HepG2 (cell line): Measurements from ENCODE around the gene CFAP221. TPM values are rescaled to one million over a fixed set of nuclear protein-coding genes. Genes with fewer than 3 reads are reported as not detected.

Source experiments
- AGO2 ChIP-seq: fragments of 200-400 bp; formaldehyde crosslinking; optimal IDR thresholded peaks from 2 replicates; pipeline ENCODE3; 2017; ENCODE audit warnings: mild to moderate bottlenecking, low read depth, low read length, moderate library complexity
- ARNTL ChIP-seq: sonication (generic); formaldehyde crosslinking; IDR thresholded peaks from 2 replicates; pipeline ENCODE4 v1.4.0; 2020; ENCODE audit warnings: mild to moderate bottlenecking, missing genetic modification reagents
- FOXA1 ChIP-seq, 2 experiments: fragments of 450-650 bp in 1 of 2; sonication (generic) in 1 of 2; formaldehyde crosslinking in 1 of 2; IDR thresholded peaks; 2 replicates each; pipeline versions ENCODE4 v1.4.0 to v1.6.1; 2016 to 2020; ENCODE audit warnings: missing genetic modification reagents in 1 of 2
- FOXJ3 ChIP-seq: sonication (generic); formaldehyde crosslinking; IDR thresholded peaks from 2 replicates; pipeline ENCODE4 v1.4.0; 2020; ENCODE audit warnings: missing genetic modification reagents, mild to moderate bottlenecking, borderline replicate concordance
- GATAD1 ChIP-seq: IDR thresholded peaks from 2 replicates; pipeline ENCODE4 v1.6.1; 2016; ENCODE audit warnings: missing genetic modification reagents, missing compliant biosample characterization
- GATAD2A ChIP-seq: IDR thresholded peaks from 2 replicates; pipeline ENCODE4 v1.6.1; 2016
- GLMP ChIP-seq: sonication (generic); formaldehyde crosslinking; IDR thresholded peaks from 2 replicates; pipeline ENCODE4 v1.9.0; 2021; ENCODE audit warnings: missing genetic modification reagents, mild to moderate bottlenecking, borderline replicate concordance
- HNRNPUL1 ChIP-seq: fragments of 200-400 bp; formaldehyde crosslinking; IDR thresholded peaks from 2 replicates; pipeline ENCODE4 v1.6.1; 2017; ENCODE audit warnings: low read depth, mild to moderate bottlenecking, low read length, moderate library complexity
- IRF2 ChIP-seq: IDR thresholded peaks from 2 replicates; pipeline ENCODE4 v1.6.1; 2018; ENCODE audit warnings: missing genetic modification reagents, missing compliant biosample characterization
- ISL2 ChIP-seq: sonication (generic); formaldehyde crosslinking; IDR thresholded peaks from 2 replicates; pipeline ENCODE4 v1.5.0; 2020; ENCODE audit warnings: missing genetic modification reagents
- JUNB ChIP-seq: sonication (generic); formaldehyde crosslinking; IDR thresholded peaks from 2 replicates; pipeline ENCODE4 v1.8.0; 2022; ENCODE audit warnings: missing genetic modification reagents, mild to moderate bottlenecking, borderline replicate concordance
- MAFK ChIP-seq, 2 experiments: IDR thresholded peaks in 1 of 2; conservative IDR thresholded peaks in 1 of 2; 2 replicates each; pipeline ENCODE4 v1.6.1; 2011; ENCODE audit warnings: improper control_type of control experiment in 2 of 2, low read length in 2 of 2
- MLLT10 ChIP-seq: sonication (generic); formaldehyde crosslinking; IDR thresholded peaks from 2 replicates; pipeline ENCODE4 v1.4.0; 2020; ENCODE audit warnings: missing genetic modification reagents
- PAF1 ChIP-seq: IDR thresholded peaks from 2 replicates; pipeline ENCODE4 v1.6.1; 2016; ENCODE audit warnings: missing genetic modification reagents, missing compliant biosample characterization
- RFXAP ChIP-seq: sonication (generic); formaldehyde crosslinking; IDR thresholded peaks from 2 replicates; pipeline ENCODE4 v1.4.0; 2020; ENCODE audit warnings: missing genetic modification reagents, borderline replicate concordance
- STAG1 ChIP-seq: sonication (generic); formaldehyde crosslinking; IDR thresholded peaks from 2 replicates; pipeline ENCODE4 v1.4.0; 2020; ENCODE audit warnings: missing genetic modification reagents
- STAT5B ChIP-seq: sonication (generic); formaldehyde crosslinking; IDR thresholded peaks from 2 replicates; pipeline ENCODE4 v1.4.0; 2020; ENCODE audit warnings: missing genetic modification reagents
- TBX3 ChIP-seq: fragments of 450-650 bp; IDR thresholded peaks from 2 replicates; pipeline ENCODE4 v1.6.1; 2017; ENCODE audit warnings: antibody characterized with exemption, mild to moderate bottlenecking, inconsistent platforms, borderline replicate concordance
- TGIF2 ChIP-seq: IDR thresholded peaks from 2 replicates; pipeline ENCODE4 v1.6.1; 2016; ENCODE audit warnings: control low read depth, missing compliant biosample characterization
- ZNF263 ChIP-seq: sonication (generic); formaldehyde crosslinking; IDR thresholded peaks from 2 replicates; pipeline ENCODE4 v1.4.0; 2020; ENCODE audit warnings: missing genetic modification reagents
- ZNF317 ChIP-seq: sonication (generic); formaldehyde crosslinking; IDR thresholded peaks from 2 replicates; pipeline ENCODE4 v1.5.0; 2020; ENCODE audit warnings: mild to moderate bottlenecking, missing genetic modification reagents
- ZNF382 ChIP-seq: sonication (generic); formaldehyde crosslinking; IDR thresholded peaks from 2 replicates; pipeline ENCODE4 v1.5.0; 2020; ENCODE audit warnings: missing genetic modification reagents, mild to moderate bottlenecking, borderline replicate concordance
- ZNF616 ChIP-seq: sonication (generic); formaldehyde crosslinking; IDR thresholded peaks from 2 replicates; pipeline ENCODE4 v1.5.0; 2020; ENCODE audit warnings: low read depth, mild to moderate bottlenecking, missing genetic modification reagents
- ZNF629 ChIP-seq: sonication (generic); formaldehyde crosslinking; conservative IDR thresholded peaks from 2 replicates; pipeline ENCODE4 v1.5.0; 2020; ENCODE audit warnings: missing genetic modification reagents
- polyA plus RNA-seq, 8 experiments: library from polyadenylated mRNA; depleted of rRNA in 3 of 8; stranded (reverse) in 7 of 8; unstranded in 1 of 8; fragments of >200 nt; fragmentation: Illumina TruSeq in 4 of 8; extraction: Trizol in 4 of 8; gene quantifications; 2 replicates each; pipeline versions ENCODE4 v1.2.1 to v1.2.3, GENCODE V29; 2011 to 2016; ENCODE audit warnings: low read depth in 4 of 8, missing spikeins in 1 of 8, mixed read lengths in 1 of 8; ENCODE audit not compliant: insufficient read depth in 1 of 8
- total RNA-seq, 5 experiments: library from RNA; depleted of rRNA; stranded (reverse); fragments of >200 nt; fragmentation: Illumina TruSeq; extraction: Trizol; gene quantifications; 2 replicates each; pipeline ENCODE4 v1.2.3, GENCODE V29; 2016; ENCODE audit warnings: low read depth in 1 of 5
- TF ChIP-seq, protein P1 (sequence below): sonication (generic); formaldehyde crosslinking; IDR thresholded peaks from 2 replicates; pipeline ENCODE4 v1.4.0; 2020; ENCODE audit warnings: missing genetic modification reagents, borderline replicate concordance
- TF ChIP-seq, protein P2 (sequence below): sonication (generic); formaldehyde crosslinking; IDR thresholded peaks from 2 replicates; pipeline ENCODE4 v1.5.0; 2020; ENCODE audit warnings: missing genetic modification reagents

Gene CFAP221
- total and polyA plus RNA-seq, 2 of the 13 experiments (the other 11 are each of a cell fraction or from before 2014, with no cell fraction given), result not detected

DNA sequence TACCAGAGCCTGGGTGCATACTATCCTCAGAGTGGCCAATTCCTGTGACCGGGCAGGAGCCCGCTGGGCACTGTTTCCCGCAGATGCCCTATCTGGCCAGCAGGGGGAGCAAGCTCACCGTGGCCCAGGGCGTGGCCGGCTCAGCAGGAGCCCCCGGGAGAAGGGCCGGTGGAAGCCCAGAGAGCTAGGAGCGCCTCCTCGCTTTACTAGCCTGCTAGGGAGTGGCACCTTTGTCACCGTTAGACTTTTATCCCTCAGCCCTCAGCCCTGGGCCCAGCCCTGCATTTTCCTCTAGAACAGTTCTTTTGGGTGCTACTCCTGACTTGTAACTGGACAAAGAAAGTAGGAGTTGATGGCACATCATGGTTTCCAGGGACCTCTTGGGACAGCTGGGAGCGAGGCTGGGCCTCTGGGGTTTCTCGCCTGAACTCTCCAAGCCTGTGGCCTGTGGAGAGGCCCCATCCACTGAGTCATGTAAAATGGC is 158.7 kb downstream of the CFAP221 start (continued):
- TF ChIP-seq JUNB (no peak), GATAD2A (0 out of 2 replicates have a peak, but pooled peaks have one; percentile 52), ZNF616 (no peak), GATAD1 (CRISPR knock-in tag) (0 out of 2 replicates have a peak, but pooled peaks have one; percentile 27), MAFK (conservative IDR thresholded peaks at IDR 0.05 in 1 of 2, IDR thresholded peaks at IDR 0.05 in 1 of 2; ENCODE audit: low read length in 2 of 2) (no peak), ISL2 (CRISPR knock-in tag) (0 out of 2 replicates have a peak, but pooled peaks have one; percentile 24), ZNF382 (CRISPR knock-in tag) (no peak), TBX3 (no peak), STAT5B (no peak), MLLT10 (no peak), PAF1 (CRISPR knock-in tag) (no peak), ZNF317 (CRISPR knock-in tag) (no peak), HNRNPUL1 (no peak), TGIF2 (CRISPR knock-in tag) (no peak), ZNF629 (CRISPR knock-in tag) (no peak), STAG1 (peak; percentile 97), ARNTL (no peak), RFXAP (CRISPR knock-in tag) (peak; percentile 43; the same call in 1 of the 2 replicates), FOXJ3 (CRISPR knock-in tag) (no peak), GLMP (no peak), ZNF263 (peak; percentile 37; the same call in 1 of the 2 replicates), FOXA1 (IDR thresholded peaks at IDR 0.05) (no peak), FOXA1 (CRISPR knock-in tag; IDR thresholded peaks at IDR 0.05) (no peak), IRF2 (CRISPR knock-in tag) (peak; percentile 63), AGO2 (no peak)
- TF ChIP-seq, protein P1, sequence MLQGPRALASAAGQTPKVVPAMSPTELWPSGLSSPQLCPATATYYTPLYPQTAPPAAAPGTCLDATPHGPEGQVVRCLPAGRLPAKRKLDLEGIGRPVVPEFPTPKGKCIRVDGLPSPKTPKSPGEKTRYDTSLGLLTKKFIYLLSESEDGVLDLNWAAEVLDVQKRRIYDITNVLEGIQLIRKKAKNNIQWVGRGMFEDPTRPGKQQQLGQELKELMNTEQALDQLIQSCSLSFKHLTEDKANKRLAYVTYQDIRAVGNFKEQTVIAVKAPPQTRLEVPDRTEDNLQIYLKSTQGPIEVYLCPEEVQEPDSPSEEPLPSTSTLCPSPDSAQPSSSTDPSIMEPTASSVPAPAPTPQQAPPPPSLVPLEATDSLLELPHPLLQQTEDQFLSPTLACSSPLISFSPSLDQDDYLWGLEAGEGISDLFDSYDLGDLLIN (CRISPR knock-in tag), result no peak
- TF ChIP-seq, protein P2, sequence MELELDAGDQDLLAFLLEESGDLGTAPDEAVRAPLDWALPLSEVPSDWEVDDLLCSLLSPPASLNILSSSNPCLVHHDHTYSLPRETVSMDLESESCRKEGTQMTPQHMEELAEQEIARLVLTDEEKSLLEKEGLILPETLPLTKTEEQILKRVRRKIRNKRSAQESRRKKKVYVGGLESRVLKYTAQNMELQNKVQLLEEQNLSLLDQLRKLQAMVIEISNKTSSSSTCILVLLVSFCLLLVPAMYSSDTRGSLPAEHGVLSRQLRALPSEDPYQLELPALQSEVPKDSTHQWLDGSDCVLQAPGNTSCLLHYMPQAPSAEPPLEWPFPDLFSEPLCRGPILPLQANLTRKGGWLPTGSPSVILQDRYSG (CRISPR knock-in tag), result no peak
